Vagina (tissue), 2 donors: ENCODE results near the gene MSN. TPM values are rescaled to one million over a fixed set of nuclear protein-coding genes. Genes with fewer than 3 reads are reported as not detected.

Experiments used
- DNase-seq, 2 donors: peaks; one replicate each; pipeline ENCODE4 v3.0.0-alpha.2; 2017; ENCODE audit errors: extremely low spot score in 2 of 2
- H3K27ac ChIP-seq: fragments of 200-600 bp; sonication (generic); one replicate; pipeline ENCODE4 v1.5.1; 2019
- H3K27me3 ChIP-seq: fragments of 200-600 bp; sonication (generic); one replicate; pipeline ENCODE4 v1.5.1; 2019
- H3K36me3 ChIP-seq, 2 donors: fragments of 200-600 bp; sonication (generic); one replicate each; pipeline ENCODE4 v1.5.1; 2017 to 2019
- H3K4me1 ChIP-seq: fragments of 200-600 bp; sonication (generic); one replicate; pipeline ENCODE4 v1.5.1; 2019
- H3K4me3 ChIP-seq, 2 donors: fragments of 200-600 bp; sonication (generic); 1 replicate in 1 of 2; 2 replicates in 1 of 2; pipeline ENCODE4 v1.5.1; 2016 to 2019
- H3K9me3 ChIP-seq: fragments of 200-600 bp; sonication (generic); one replicate; pipeline ENCODE4 v1.5.1; 2019
- POLR2A ChIP-seq, 2 donors: fragments of 450-650 bp; IDR thresholded peaks; one replicate each; pipeline ENCODE4 v1.6.1; 2017; ENCODE audit warnings: antibody characterized with exemption in 2 of 2, mild to moderate bottlenecking in 2 of 2, moderate library complexity in 2 of 2
- POLR2AphosphoS5 ChIP-seq, 2 donors: sonication (generic); formaldehyde crosslinking; IDR thresholded peaks; one replicate each; pipeline ENCODE4 v1.9.0; 2017; ENCODE audit warnings: antibody characterized with exemption in 2 of 2, mild to moderate bottlenecking in 2 of 2, low read depth in 1 of 2; ENCODE audit not compliant: insufficient read depth in 1 of 2
- intact Hi-C: fragments of 100-400 bp; cut with DNase I; formaldehyde crosslinking; loops from one replicate; pipeline ENCODE4 v1.15.1; 2023
- total RNA-seq: library from RNA; depleted of rRNA; stranded (reverse); fragments of >200 nt; gene quantifications from one replicate; pipeline ENCODE4 v1.2.3, GENCODE V29; 2016
- TF ChIP-seq, protein P1 (sequence below), 3 experiments: fragments of 450-650 bp in 2 of 3; fragments of 200-600 bp in 1 of 3; sonication (generic) in 1 of 3; IDR thresholded peaks; one replicate each; pipeline ENCODE4 v1.5.1; 2017 to 2019; ENCODE audit warnings: antibody characterized with exemption in 3 of 3, mild to moderate bottlenecking in 2 of 3, moderate library complexity in 2 of 3

Gene MSN
- total RNA-seq, 1 donor from 2014 or later = 192 TPM

DNA sequence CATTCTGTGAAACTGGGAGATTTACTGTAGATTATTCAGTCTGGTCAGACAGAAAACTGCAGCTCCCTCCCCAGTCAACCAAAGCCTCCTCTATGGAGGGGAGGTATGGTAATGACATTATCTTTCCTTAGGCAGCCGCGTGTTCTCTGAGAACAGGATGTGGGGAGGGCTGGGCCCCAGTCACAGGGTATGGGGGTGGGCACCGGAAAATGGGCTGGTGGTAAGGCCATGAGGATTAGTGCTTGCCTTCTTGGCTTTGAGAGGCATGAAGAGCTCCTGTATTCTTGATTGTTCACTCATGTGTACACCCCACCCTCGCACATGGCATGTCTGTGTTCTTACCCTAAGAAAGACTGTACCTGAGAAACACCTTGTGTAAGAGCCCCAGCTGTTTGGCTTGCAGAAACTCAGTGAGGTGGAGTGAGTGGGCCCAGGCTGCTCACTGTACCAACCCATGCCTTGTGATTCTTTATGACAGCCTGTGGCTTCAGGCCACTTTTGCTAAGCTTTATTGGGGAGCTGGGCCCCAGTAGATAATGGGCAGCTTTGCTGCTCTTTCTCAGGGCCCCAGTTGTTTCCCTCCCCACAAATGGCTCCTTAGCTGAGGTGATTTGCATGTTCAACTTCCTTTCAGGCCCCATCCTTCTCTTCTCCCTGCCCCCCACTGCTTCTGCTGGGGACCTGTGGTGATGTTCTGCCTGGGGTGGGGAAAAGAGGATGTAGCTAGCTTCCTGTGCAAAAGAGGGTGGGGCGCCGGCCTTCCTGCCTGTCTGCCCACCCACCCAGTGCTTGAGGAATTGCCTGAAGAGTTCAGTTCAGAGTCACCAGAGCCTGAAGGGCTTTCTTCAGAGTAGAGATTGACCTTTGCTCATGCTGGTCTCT is 30.7 kb downstream of the MSN start:
- no peak overlapping the region for H3K4me3 ChIP-seq
- no peak for DNase-seq
- intact Hi-C loops = no loop called here

DNA sequence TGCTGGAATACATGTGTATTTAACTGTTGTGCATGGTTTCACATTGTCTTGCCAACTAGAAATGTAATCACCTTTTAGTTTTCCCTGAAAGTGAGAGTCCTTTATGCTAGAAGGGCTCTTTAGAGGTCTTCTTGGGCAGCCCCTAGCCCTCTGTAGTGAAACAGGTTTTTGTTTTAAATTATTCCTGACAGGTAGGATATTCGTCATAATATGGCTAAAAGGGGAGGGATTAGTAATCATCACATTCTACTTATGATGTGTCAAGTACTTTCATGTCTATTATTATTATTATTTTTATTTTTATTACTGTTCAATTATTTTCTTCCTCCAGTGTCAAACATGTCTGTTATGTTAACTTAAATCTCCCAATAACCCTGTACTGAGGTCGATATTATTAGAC is 35.5 kb downstream of the MSN start:
- intact Hi-C loops = loop anchor here (10.0 kb wide), 1 partner anchor 108 kb away; no protein-coding TSS in a partner anchor
- no peak for DNase-seq
- Histone ChIP-seq H3K27ac (peak overlapping the region; percentile 79), H3K36me3 (no peaks in the 10 kb centered on the region), H3K4me1 (peaks cover 64% of the 10 kb centered on the region), H3K4me3 (no peak overlapping the region), H3K27me3 (no peaks in the 10 kb centered on the region), H3K9me3 (no peaks in the 10 kb centered on the region)
- no peak for TF ChIP-seq POLR2A (IDR thresholded peaks at IDR 0.05)

More for the DNA sequence above, 30.7 kb downstream of the MSN start:
- TF ChIP-seq POLR2AphosphoS5 (IDR thresholded peaks at IDR 0.05; ENCODE audit: insufficient read depth in 1 of 2, low read depth in 1 of 2) (no peak), POLR2A (IDR thresholded peaks at IDR 0.05) (no peak)
- TF ChIP-seq, protein P1, sequence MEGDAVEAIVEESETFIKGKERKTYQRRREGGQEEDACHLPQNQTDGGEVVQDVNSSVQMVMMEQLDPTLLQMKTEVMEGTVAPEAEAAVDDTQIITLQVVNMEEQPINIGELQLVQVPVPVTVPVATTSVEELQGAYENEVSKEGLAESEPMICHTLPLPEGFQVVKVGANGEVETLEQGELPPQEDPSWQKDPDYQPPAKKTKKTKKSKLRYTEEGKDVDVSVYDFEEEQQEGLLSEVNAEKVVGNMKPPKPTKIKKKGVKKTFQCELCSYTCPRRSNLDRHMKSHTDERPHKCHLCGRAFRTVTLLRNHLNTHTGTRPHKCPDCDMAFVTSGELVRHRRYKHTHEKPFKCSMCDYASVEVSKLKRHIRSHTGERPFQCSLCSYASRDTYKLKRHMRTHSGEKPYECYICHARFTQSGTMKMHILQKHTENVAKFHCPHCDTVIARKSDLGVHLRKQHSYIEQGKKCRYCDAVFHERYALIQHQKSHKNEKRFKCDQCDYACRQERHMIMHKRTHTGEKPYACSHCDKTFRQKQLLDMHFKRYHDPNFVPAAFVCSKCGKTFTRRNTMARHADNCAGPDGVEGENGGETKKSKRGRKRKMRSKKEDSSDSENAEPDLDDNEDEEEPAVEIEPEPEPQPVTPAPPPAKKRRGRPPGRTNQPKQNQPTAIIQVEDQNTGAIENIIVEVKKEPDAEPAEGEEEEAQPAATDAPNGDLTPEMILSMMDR (IDR thresholded peaks at IDR 0.05) = no peak
- Histone ChIP-seq H3K27me3 (no peaks in the 10 kb centered on the region), H3K9me3 (no peaks in the 10 kb centered on the region), H3K36me3 (no peaks in the 10 kb centered on the region), H3K4me1 (peaks cover 58% of the 10 kb centered on the region), H3K27ac (peak overlapping the region; percentile 55)

GRCh38 chrX:65705439-65705838 is 38.0 kb downstream of the MSN start:
- H3K4me1 ChIP-seq = peaks cover 42% of the 10 kb centered on the region
- H3K9me3 ChIP-seq = no peaks in the 10 kb centered on the region
- no peaks in the 10 kb centered on the region for H3K36me3 ChIP-seq
- no peak for TF ChIP-seq POLR2A (IDR thresholded peaks at IDR 0.05)
- TF ChIP-seq, protein P1 (IDR thresholded peaks at IDR 0.05) = no peak
- intact Hi-C loops = loop anchor here (10.0 kb wide), 1 partner anchor 111 kb away; no protein-coding TSS in a partner anchor
- peak overlapping the region; percentile 79 for H3K27ac ChIP-seq
- H3K4me3 ChIP-seq = no peak overlapping the region
- no peak for DNase-seq
- H3K27me3 ChIP-seq = no peaks in the 10 kb centered on the region

DNA sequence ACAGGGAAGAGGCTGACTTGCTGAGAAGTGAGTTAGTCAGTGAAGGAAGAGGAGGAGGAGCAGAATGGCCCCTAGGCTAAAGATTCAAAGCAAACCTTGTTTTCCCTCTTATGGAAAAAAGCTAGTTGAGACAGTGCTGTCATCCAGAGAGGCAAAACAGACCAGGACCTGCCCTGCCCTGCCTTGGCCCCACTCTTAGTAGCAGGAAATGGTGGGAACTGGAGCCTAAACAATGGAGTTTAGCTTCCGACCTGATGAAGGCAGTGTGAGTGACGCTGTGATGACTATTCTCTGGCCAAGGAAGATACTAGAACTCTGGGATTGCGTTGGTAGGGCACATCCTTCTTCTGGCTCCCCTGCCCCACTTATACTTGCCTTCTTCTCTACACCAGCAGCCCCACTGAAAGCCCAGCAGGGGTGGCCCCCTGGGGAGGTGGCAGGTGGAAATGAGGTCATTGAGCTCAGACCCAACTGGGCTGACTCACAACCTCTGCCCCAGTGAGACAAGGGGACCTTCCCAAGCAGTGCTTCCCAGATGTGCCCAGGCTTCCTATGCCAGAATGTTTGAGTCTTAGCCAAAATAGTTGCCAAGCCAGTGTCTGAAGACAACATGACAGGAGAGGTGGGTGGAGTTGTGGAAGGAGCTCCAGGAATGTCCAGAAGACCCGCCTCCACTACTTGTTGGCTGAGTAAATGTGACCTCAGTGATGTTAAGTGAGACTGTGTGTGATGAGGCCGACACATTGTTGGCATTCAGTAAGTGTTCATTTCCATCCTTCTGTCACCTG is 38.8 kb downstream of the MSN start:
- TF ChIP-seq POLR2A (IDR thresholded peaks at IDR 0.05) (no peak), POLR2AphosphoS5 (IDR thresholded peaks at IDR 0.05; ENCODE audit: insufficient read depth in 1 of 2, low read depth in 1 of 2) (no peak)
- TF ChIP-seq, protein P1 (IDR thresholded peaks at IDR 0.05) = no peak
- intact Hi-C loops = loop anchor here (10.0 kb wide), 1 partner anchor 111 kb away; no protein-coding TSS in a partner anchor
- peaks cover 42% of the 10 kb centered on the region for H3K4me1 ChIP-seq
- no peak overlapping the region for H3K4me3 ChIP-seq
- H3K27ac ChIP-seq = peak overlapping the region; percentile 79
- no peaks in the 10 kb centered on the region for H3K9me3 ChIP-seq
- DNase-seq = no peak
- no peaks in the 10 kb centered on the region for H3K36me3 ChIP-seq
- H3K27me3 ChIP-seq = no peaks in the 10 kb centered on the region

- Histone ChIP-seq H3K4me3 (no peak overlapping the region), H3K27me3 (no peaks in the 10 kb centered on the region), H3K36me3 (no peaks in the 10 kb centered on the region), H3K9me3 (no peaks in the 10 kb centered on the region), H3K27ac (peak overlapping the region; percentile 79), H3K4me1 (peaks cover 46% of the 10 kb centered on the region)
- DNase-seq = no peak
- TF ChIP-seq, protein P1 (IDR thresholded peaks at IDR 0.05) = no peak
- TF ChIP-seq POLR2AphosphoS5 (IDR thresholded peaks at IDR 0.05; ENCODE audit: insufficient read depth in 1 of 2, low read depth in 1 of 2) (no peak), POLR2A (IDR thresholded peaks at IDR 0.05) (no peak)
- intact Hi-C loops = loop anchor here (10.0 kb wide), 1 partner anchor 112 kb away; no protein-coding TSS in a partner anchor
Observed at GRCh38 chrX:65707151-65707550, 39.7 kb downstream of the MSN start.
